HG03039 (cell line): ENCODE results near the gene HYAL2.
"Not testable (repeated sequence)": the region's sequence is repeated elsewhere in the genome, so short reads cannot be mapped to it uniquely, and the experiment has no call there.

ENCODE experiments used
- ATAC-seq: cut with Tn5 transposase; IDR thresholded peaks from one replicate; pipeline ENCODE4 v1.9.1; 2021; ENCODE audit warnings: mild to moderate bottlenecking, moderate library complexity; ENCODE audit not compliant: unreplicated experiment

HYAL2 gene

DNA sequence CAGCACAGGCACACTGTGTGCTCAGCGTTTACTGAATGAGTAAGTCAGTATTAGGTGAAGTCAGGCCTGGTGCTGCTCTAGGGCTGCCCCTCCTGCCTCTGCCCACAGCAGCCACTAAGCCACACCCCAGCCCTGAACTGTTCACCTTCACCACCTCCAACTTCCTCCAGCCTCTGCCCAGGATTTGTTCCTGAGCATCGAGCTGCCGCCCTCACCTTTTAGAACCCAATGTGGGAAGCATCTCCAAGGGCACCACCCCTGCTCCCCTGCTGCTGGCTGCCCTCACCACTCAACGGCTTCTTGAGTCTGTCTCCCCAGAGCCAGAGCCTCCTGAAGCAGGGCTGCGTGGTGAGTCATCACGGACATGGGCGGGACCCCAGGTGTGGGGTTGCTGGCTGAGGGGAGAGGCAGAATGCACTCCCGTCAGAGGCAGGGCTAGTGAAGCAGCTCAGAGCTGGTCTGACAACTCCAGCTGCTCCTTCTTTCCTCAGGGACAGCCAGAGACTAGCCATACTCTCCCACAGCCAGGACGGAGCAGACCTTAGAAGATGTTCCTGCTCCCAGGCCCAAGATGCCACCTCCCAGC, 5.8 kb downstream of the HYAL2 start:
- no peak for ATAC-seq

DNA sequence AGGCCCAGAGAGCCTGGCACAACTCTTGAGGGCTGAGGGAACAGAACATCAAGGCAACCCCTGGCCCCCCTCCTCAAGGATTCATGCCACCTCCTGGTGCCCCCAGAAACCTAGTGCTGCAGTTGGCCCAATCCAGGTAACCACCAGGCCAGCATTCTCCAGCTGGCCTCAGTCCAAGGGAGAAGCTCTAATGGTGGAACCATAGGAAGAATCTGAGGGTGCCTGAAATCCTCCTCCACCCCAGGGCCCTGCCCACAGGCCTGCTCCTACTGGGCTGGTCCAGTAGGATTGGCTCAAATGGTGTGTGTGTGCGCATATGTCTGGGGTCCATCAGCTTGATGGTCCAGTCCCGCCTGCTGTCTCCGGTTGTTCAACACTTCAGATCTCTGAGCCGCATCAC, 7.7 kb downstream of the HYAL2 start:
- ATAC-seq, result no peak

DNA sequence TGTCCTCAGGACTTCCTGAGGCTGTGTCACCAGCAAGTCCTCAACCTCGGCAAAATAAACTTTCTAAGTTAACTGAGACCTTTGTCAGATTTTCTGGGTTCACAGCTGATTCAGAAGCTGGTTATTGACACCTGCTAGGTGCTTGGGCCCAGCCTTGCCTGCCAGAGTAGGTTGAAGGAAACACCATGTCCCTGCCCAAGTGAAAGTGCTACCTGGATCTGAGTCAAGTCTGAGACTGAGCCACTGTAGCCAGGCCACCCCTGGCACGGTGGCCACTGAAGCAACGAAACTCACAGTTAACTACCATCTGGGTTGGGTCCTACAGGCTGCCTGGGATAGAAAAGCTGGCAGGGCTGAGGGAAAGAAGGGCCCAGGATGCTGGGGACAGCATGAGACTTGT, 8.2 kb downstream of the HYAL2 start:
- ATAC-seq, result no peak

DNA sequence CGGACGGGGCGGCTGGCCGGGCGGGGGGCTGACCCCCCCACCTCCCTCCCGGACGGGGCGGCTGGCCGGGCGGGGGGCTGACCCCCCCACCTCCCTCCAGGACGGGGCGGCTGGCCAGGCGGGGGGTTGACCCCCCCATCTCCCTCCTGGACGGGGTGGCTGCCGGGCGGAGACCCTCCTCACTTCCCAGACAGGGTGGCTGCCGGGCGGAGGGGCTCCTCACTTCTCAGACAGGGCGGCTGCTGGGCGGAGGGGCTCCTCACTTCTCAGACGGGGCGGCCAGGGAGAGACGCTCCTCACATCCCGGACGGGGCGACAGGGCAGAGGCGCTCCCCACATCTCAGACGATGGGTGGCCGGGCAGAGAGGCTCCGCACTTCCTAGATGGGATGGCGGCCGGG, 10.5 kb downstream of the HYAL2 start:
- not testable (repeated sequence) for ATAC-seq

DNA sequence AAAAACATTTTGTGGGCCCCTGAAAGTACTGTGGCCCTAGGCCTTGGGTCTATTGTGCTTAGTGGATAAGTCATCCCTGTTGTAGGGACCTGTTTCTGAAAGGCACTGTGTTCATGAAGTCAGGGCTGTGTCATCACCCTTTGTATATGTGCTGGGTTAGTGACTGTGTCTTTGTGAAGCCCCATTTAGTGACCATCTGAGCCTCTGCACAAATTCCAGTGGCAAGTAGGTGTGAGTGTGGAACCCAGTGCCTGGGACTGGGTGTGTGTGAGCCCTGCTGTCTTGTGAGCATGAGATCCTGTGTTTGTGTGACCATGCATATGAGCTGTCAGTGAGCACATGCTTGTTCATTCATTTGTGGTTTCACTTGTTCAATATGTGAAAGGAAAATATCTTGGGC, 17.9 kb downstream of the HYAL2 start:
- no peak for ATAC-seq

DNA sequence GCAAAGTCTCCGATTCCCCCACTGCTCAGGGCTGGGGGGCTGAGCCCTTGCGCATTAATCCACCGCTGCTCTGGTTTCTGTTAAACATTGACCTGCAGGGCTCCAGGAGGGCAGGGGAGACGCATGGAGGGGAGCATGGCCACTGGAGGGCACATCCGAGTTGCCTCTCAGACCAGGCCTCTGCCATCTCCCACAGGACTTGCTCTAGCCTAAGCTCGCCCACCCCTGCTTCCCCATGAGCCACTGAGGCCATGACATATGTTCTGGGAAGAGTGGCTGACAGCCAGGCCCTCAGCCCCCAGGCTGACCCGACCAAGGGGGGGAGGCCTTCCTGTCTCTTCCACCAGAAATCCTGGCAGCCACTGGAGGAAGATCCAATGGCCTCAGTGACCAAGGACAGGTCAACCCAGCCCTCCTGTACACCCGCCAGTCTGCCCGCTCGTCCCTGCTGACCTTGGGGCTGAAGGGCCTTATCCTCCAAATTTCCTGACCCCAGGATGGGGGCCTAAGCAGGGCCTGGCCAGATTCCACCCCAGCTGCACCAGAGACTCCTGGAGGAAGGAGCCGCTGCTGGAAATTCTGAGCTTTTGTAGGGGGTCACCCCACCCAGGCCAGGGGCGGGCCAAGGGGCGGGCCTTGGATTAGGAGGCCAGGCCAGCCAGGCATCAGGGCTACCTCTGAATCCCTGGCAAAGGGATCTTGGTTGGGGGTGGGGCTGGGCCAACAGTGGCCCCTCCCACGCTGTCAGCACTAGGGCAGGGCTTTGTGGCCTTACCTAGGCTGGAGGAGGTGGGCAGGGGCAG, 19.3 kb downstream of the HYAL2 start, which contains the start of gene HYAL1:
TSS of gene HYAL1 (minus strand) at position 562 of the 803 bp plus-strand sequence. CDS start 618 bp downstream, outside the sequence.
- ATAC-seq, result no peak

DNA sequence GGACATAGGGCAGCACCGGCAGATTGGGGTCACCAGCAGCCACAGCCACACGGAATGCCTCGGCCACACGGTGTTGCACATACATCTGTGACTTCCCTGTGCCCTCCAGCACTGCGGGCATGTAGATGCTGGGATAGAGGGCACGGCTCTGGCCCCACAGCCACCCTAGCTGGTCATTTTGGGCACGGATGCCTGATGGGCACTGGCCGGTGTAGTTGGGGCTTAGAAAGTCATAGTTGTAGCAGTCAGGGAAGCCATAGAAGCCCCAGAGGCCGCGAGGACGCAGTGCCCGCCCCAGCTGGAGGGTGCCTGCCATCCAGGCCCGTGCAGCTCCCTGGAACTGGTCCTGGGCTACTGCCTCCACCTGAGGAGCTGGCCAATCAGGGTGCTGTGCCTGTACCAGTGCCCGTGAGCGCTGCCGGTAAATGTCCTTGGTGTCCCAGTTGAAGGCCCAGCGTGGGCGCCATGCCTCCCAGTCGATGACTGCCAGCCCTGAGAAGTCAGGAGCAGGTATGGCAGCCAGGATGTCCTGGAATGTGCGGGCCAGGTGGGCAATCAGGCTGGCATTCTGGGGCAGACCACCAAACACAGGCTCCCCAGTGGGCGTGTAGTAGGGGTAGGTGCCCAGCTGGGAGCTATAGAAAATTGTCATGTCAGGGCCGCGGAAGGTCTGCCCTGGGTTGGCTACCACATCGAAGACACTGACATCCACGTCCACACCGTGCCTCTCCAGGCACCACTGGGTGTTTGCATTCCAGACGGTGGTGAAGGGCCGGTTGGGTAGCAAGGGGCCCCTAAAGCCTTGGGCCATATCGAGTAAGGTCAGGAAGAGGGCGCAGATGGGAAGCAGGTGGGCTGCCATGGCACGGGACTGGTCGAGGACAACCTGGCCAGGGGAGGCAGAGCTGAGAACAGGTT, 20.2 kb downstream of the HYAL2 start:
- no peak for ATAC-seq

DNA sequence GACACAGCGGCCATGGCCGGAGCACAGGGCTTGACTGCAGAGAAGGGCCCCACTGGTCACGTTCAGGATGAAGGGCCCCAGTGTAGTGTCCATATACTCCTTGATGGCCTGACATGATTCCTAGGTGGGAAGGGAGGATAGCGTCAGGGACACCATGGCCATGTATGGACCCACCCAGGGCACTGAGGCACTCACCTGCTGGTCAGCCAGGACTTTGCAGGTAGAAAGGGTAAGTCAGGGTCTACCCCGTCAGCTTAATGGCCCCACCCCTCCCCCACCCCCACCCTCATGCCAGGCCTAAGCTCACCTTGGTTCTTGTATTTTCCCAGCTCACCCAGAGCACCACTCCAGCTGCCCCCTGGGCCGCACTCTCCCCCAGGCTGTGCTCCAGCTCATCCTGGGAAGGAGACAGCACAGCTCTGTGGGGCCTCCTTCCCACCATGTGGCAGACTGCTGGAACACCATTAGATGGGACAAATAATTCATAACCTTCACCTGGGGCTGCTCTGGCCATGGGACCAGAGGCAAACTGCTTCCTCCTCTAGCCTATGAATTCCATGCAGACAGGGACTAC, 21.8 kb downstream of the HYAL2 start:
- no peak for ATAC-seq

DNA sequence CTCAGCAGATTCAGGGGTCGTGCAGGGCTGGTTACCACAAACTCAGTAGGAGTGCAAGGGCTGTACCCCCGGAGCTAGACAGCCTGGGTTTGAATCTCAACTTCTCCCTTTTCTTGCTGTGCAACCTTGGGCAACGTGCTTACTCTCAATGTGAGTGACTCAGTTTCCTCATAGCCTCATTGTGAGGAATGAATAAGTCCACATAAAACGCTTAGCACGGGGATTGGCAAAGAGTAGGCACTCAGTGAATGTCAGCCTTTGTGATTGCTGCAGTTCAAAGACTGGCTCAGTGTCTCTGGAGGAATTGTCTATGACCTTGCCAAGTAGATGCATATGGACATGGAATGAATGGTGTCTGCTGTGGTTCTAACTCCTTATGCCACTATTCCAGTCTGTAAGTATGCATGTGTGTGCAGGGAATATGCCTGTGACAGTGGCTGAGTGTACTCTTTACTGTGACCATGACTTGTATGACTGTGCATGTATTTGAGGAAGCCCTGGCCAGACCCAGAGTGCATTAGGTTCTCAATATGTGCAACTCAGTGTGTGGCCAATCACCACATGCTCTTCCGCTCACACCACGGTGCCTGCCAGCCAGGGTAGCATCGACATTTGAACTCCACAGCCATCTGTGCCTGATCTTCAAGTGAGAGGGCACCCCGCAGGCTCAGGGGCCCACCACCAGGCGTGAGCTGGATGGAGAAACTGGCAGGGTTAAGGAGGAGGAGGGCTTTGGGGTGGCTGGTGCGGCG, 22.4 kb downstream of the HYAL2 start:
- no peak for ATAC-seq

DNA sequence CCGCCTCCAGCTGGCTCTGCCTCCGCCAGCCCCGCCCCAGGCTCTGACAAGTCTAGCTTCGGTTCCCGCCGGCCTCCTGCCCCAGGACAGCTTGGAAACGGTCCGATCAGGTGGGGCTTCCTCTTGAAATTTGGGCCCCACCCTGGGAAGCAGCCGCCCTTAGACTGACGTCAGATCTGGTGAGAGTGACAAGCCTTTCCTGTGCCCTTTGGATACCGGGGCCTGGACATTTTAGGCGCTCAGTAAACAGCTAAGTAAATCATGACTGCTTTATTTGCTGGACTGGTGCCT, 23.0 kb downstream of the HYAL2 start:
- ATAC-seq, result no peak

DNA sequence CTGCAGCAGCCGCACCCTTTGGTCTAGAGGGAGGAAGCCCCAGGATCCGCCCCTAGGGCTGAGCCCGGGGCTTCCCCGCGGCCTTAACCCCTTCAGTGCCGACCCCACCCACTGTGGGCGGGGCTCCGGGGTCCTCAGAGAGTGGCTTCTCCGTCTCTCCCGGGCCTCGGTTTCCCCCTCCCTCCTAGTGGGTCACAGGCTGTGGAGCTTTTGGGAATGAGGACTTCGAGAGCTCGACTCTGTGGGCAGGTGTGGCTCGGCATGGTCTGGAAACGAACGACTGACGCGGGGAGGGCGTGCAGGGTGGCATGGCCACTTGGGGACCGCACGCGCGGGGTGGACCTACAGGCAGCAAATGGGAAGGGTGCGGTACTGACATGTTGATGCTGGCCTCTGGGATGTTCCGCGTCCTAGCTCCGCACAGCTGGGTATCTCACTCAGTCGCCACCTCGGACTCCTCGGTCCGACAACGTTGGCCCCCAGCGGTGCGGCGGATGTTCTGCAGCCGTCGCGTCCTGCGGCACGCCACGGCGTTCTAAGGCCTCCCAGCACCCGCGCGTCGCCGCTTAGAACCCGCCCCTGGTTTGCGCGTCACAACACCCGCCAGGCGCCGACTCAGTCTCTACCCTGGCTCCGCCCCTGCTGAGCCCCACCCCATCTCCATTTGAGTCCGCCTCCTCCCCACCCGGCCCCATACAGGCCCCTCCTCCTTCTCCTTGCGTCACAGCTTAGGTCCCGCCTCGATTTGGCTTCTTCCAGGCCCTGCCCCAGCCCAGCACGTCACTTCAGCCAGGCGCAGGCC, 23.5 kb downstream of the HYAL2 start, which contains the start of the genes HYAL3 and NAA80:
TSS of gene HYAL3 (minus strand) at position 570 of the 802 bp plus-strand sequence. CDS start 3,803 bp downstream, outside the sequence.
TSS of gene NAA80 (minus strand) at position 570 of the 802 bp plus-strand sequence. CDS start 1,942 bp downstream, outside the sequence.
- ATAC-seq, result peak; percentile 77

DNA sequence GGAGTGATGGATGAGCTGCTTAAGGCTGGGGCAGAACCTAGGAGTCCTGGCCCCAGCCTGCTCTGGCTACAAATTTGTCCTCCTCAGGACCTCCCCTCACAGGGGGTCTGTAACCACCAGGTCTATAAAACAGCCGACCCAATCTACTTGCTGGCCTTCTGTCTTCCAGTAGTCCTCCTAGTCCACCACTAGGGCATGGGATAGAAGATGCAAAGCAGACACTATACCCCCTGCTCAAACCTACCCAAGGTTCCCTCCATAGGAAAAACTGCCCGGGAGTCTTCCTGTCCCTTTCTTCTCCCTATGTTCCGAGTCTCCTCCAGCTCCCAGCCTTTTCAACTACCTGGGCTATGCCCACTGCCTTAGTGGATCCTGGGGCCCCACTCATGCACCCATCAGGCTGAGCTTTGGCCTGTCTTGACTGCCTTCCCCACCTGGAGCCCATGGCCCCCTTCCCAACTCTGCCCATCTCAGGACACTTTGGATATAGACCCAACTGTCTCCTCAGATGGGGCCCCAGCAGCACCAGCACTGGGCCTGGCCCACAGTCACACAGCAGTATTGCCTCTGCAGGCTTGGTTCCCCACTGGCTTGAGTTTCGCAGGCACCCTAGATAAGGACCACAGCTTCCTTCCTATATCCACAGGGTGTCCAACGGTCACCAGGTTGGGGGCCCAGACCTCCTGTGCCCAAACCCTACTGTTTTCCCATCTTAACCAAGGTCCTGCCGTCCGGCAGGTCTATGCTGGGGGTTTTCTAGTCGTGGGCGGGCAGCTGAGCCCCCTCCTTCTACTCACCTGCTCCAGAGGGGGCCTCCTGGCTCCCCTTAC, 24.4 kb downstream of the HYAL2 start:
- ATAC-seq, result no peak

DNA sequence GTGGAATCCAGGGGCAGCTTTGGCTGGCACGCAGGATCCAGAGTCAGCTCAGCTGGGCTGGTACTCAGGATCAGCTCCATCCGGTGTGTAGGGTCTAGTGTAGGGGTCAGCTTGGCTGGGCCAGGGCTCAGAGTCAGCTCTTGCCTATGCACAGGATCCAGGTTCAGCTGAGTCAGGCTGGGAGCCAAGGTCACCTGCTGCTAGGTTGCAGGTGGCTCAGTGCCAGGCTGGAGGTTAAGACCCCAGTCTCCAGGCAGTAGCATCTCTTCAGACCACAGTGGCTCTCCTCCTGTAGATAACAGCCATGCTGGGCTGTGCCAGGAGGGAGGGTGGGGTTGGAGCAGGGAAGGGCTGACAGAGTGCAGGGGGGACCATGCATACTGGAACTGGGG, 25.2 kb downstream of the HYAL2 start:
- no peak for ATAC-seq

DNA sequence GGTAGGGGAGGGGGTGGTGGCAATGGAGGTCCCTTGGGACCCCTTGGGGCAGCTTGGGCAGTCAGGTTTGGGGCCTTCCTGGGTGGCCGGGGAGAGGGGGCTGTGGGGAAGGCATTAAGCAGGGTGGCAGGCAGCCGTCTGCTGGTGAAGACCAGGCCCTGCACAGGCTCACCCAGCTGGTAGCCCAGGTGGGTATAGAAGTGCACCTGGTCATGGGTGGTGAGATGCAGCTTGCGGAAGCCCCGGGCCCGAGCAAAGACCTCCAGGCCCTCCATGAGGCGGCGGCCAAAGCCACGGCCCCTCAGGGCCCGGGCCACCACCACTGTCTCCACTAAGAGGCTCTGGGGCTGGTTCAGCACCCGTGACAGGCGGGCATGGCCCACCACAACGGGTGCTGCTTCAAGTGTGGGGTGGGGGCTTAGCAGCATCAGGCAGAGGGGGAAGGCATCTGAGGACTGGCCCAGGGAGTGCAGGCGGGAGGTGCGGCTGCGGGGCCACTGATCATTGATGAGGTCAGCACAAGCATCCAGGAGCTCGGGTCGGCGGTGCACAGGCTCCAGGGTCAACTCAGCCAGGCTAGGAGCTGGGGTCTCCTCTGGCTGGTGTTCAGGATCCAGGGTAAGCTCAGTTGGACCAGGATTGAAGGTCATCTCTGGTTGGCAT, 25.7 kb downstream of the HYAL2 start:
- no peak for ATAC-seq

DNA sequence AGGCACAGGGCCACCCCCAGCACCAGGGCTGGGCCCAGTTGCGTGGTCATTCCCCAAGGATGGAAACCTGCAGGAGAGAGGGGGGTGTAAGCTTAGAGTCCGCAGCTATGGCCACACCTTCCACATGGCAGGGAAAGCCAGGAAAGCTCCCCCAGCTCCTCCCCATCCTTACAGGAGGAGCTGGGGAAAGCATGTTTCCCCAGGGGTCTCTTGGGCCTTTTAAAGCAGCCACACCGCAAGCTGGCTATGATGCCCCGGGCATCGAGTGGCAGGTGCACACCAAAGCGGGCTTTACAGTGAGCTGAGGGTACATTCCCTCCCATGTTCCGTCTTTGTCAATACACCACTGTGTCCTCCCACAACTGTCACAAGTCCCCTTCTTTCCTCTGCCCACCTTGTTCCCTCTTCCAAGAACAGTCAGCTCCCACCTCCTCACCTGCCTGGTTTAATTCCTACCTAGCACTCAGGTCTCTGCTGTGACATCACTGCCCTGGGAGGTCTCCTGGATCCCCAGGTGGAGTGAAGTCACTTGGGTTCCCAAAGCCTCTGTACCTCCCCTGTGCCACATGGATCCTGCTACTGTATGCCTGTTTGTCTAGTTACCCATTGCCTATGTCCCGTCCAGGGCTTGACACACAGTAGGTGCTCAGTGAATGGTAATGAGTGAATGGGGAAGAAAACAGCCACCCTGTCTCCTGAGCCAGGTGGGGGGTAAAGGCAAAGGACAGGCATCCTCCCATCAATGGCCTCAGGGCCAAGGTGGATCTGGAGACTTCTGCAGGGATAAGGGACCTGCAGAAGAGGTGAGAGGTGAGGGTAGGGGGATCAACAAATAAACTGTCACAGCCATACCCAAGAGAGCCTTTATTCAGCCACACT, 26.8 kb downstream of the HYAL2 start:
- no peak for ATAC-seq

DNA sequence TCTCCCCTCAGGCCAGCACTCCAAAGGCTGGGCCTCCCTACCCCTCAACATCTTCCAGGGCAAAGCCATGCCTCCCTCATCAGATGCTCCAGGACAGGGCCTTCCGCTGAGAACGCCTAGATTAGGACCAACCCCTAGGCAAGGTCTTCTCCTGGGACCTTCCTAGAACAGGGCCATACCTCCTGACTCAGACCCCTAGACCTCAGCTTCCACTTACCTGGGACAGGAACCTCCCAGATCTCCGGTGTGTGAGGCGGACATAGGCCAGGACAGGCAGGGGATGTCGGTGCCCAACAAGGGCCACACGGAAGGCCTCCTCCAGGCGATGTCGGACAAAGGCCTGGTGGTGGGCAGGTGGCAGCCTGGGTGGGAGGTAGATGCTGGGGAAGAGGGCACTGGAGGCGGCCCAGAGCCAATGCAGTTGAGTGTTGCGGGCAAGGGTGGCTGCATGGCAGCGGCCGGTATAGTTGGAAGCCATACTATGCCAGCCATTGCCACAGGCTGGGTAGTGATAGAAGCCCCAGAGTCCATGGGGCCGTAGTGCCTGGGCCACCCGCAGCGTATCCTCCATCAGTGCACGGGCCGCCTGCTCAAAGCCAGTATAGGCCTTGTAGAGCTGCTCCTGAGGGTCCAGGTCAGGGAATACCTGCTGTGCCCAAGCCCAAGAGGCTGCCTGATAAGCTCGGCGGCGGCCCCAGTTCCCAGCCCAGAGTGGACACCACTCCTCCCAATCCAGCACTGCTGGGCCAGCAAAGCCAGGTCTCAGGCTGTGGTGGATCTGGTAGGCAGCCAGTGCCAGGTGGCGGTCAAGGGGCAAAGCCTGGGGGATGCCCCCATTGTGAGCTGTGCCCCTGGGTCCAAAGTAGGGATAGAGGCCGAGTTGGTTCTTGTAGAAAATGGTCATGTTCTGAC, 27.8 kb downstream of the HYAL2 start:
- no peak for ATAC-seq
